OCI-LY1 (cell line): Measurements from ENCODE around the gene ITSN1.

Source experiments
- H2AFZ ChIP-seq: fragments of 200-600 bp; sonication (generic), shearing (Covaris generic); 2 replicates; pipeline ENCODE4 v1.6.0; 2014; ENCODE audit warnings: antibody characterized with exemption, mild to moderate bottlenecking, low read length
- H3F3A ChIP-seq: fragments of 200-600 bp; sonication (generic), shearing (Covaris generic); 2 replicates; pipeline ENCODE4 v1.6.0; 2014; ENCODE audit warnings: mild to moderate bottlenecking, antibody characterized with exemption, low read length, moderate library complexity; ENCODE audit not compliant: insufficient read depth
- H3K27ac ChIP-seq: fragments of 200-600 bp; sonication (generic); 2 replicates; pipeline ENCODE4 v1.5.1; 2014; ENCODE audit warnings: low read length, mixed run types, mild to moderate bottlenecking, low read depth; ENCODE audit not compliant: poor library complexity, severe bottlenecking
- H3K27me3 ChIP-seq: fragments of 200-600 bp; sonication (generic); 2 replicates; pipeline ENCODE4 v1.6.0; 2014; ENCODE audit warnings: antibody characterized with exemption, mild to moderate bottlenecking, low read length, moderate library complexity; ENCODE audit not compliant: insufficient read depth
- H3K36me3 ChIP-seq: fragments of 200-600 bp; sonication (generic); 2 replicates; pipeline ENCODE4 v1.6.1; 2014; ENCODE audit warnings: mild to moderate bottlenecking, antibody characterized with exemption, low read length, moderate library complexity, mixed read lengths; ENCODE audit not compliant: insufficient read depth
- H3K4me1 ChIP-seq: fragments of 200-600 bp; sonication (generic); 2 replicates; pipeline ENCODE4 v1.5.1; 2014; ENCODE audit warnings: mild to moderate bottlenecking, low read length, moderate library complexity; ENCODE audit not compliant: insufficient read depth, severe bottlenecking
- H3K4me2 ChIP-seq: fragments of 200-600 bp; sonication (generic), shearing (Covaris generic); 2 replicates; pipeline ENCODE4 v1.6.1; 2014; ENCODE audit warnings: low read length
- H3K4me3 ChIP-seq: fragments of 200-600 bp; sonication (generic); 2 replicates; pipeline ENCODE4 v1.5.1; 2014; ENCODE audit warnings: low read length, low read depth, mild to moderate bottlenecking, mixed read lengths; ENCODE audit not compliant: poor library complexity, severe bottlenecking
- H3K79me2 ChIP-seq: fragments of 200-600 bp; shearing (Covaris generic); 2 replicates; pipeline ENCODE4 v1.6.1; 2016; ENCODE audit warnings: mixed run types, low read length, mixed read lengths; ENCODE audit not compliant: insufficient read depth
- H3K9ac ChIP-seq: fragments of 200-600 bp; sonication (generic), shearing (Covaris generic); 2 replicates; pipeline ENCODE4 v1.6.1; 2014; ENCODE audit warnings: mild to moderate bottlenecking, low read length, mixed read lengths
- H3K9me2 ChIP-seq: fragments of 200-600 bp; sonication (generic), shearing (Covaris generic); 2 replicates; pipeline ENCODE4 v1.6.1; 2014; ENCODE audit warnings: low read depth, mild to moderate bottlenecking, low read length, mixed read lengths
- H3K9me3 ChIP-seq: fragments of 200-600 bp; shearing (Covaris generic); 2 replicates; pipeline ENCODE4 v1.6.1; 2014; ENCODE audit warnings: low read length, mixed read lengths
- H4K20me1 ChIP-seq: fragments of 200-600 bp; sonication (generic), shearing (Covaris generic); 2 replicates; pipeline ENCODE4 v1.6.0; 2016; ENCODE audit warnings: mild to moderate bottlenecking, low read length; ENCODE audit not compliant: insufficient read depth
- EZH2 ChIP-seq: fragments of 200-600 bp; sonication (generic), shearing (Covaris generic); IDR thresholded peaks from 2 replicates; pipeline ENCODE4 v1.8.0; 2017; ENCODE audit warnings: borderline replicate concordance, mixed run types, mild to moderate bottlenecking, antibody characterized with exemption, low read length, moderate library complexity, mixed read lengths
- TF ChIP-seq, protein P1 (sequence below): fragments of 200-600 bp; sonication (generic), shearing (Covaris generic); IDR thresholded peaks from 2 replicates; pipeline ENCODE4 v1.5.1; 2017; ENCODE audit warnings: mild to moderate bottlenecking, antibody characterized with exemption, low read length, moderate library complexity, mixed read lengths

ITSN1 gene

DNA sequence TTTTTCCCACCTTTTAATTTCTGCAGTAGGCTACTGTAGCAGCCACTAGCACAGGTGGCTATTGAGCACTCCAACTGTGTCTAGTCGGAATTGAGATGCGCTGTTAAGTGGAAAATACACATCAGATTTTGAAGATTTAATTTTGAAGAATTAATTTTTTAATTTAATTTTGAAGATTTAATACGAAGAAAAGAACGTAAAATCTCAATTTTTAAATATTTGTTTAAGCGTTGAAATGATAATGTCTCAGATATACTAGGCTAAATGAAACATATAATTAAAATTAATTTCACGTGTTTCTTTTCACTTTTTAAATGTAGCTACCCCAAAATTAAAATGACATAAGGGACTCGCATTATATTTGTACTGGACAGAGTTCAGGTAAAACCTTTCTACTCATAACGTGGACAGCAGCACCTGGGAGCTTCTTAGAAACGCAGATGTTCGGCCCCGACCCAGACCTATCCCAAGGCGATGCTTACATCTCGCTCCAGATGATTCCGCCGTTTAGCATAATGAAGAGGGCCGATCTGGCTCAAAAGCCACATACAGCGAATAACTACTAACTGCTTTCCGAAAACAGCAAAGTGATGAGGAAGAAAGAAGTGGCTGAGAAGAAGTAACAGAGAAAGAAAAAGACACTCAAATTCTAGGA, 1.5 kb upstream of the ITSN1 start:
- H2AFZ ChIP-seq, result no peak overlapping the region
- peak overlapping the region; percentile 20 for H3K27ac ChIP-seq
- peak overlapping the region; percentile 82 for H3K4me2 ChIP-seq
- no peaks in the 10 kb centered on the region for H3F3A ChIP-seq
- no peaks in the 10 kb centered on the region for H3K9me3 ChIP-seq
- TF ChIP-seq EZH2, result no peak
- TF ChIP-seq, protein P1, sequence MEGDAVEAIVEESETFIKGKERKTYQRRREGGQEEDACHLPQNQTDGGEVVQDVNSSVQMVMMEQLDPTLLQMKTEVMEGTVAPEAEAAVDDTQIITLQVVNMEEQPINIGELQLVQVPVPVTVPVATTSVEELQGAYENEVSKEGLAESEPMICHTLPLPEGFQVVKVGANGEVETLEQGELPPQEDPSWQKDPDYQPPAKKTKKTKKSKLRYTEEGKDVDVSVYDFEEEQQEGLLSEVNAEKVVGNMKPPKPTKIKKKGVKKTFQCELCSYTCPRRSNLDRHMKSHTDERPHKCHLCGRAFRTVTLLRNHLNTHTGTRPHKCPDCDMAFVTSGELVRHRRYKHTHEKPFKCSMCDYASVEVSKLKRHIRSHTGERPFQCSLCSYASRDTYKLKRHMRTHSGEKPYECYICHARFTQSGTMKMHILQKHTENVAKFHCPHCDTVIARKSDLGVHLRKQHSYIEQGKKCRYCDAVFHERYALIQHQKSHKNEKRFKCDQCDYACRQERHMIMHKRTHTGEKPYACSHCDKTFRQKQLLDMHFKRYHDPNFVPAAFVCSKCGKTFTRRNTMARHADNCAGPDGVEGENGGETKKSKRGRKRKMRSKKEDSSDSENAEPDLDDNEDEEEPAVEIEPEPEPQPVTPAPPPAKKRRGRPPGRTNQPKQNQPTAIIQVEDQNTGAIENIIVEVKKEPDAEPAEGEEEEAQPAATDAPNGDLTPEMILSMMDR, result no peak
- no peaks in the 10 kb centered on the region for H3K27me3 ChIP-seq
- H3K36me3 ChIP-seq, result no peaks in the 10 kb centered on the region
- peak overlapping the region; percentile 73 for H3K9ac ChIP-seq
- peaks cover 10% of the 10 kb centered on the region; the same call in 1 of the 2 replicates for H3K79me2 ChIP-seq
- H3K9me2 ChIP-seq, result no peaks in the 10 kb centered on the region
- H4K20me1 ChIP-seq, result no peaks in the 10 kb centered on the region
- peak overlapping the region; percentile 72 for H3K4me3 ChIP-seq
- H3K4me1 ChIP-seq, result peaks cover 13% of the 10 kb centered on the region

GRCh38 chr21:33641352-33642026, 812 bp upstream of the ITSN1 start, which contains the start of gene CRYZL1:
Gene CRYZL1 (minus strand): TSS chr21:33641741. CDS start chr21:33631551, 10,190 bp downstream.
- Histone ChIP-seq H3K9me3 (no peaks in the 10 kb centered on the region), H4K20me1 (no peaks in the 10 kb centered on the region), H3K79me2 (peaks cover 10% of the 10 kb centered on the region; the same call in 1 of the 2 replicates), H3K4me3 (peak within 1 kb of the TSS; percentile 72), H3K9ac (peak within 1 kb of the TSS; percentile 73), H3K9me2 (no peaks in the 10 kb centered on the region), H3K36me3 (no peaks in the 10 kb centered on the region), H2AFZ (peak within 1 kb of the TSS; percentile 84; the same call in 1 of the 2 replicates), H3K4me1 (peaks cover 13% of the 10 kb centered on the region), H3K4me2 (peak within 1 kb of the TSS; percentile 82), H3K27ac (peak within 1 kb of the TSS; percentile 68), H3F3A (no peaks in the 10 kb centered on the region), H3K27me3 (no peaks in the 10 kb centered on the region)
- TF ChIP-seq, protein P1, result no peak
- TF ChIP-seq EZH2, result no peak

GRCh38 chr21:33642896-33643657, 776 bp downstream of the ITSN1 start:
- peaks cover 13% of the 10 kb centered on the region for H3K4me1 ChIP-seq
- no peak overlapping the region for H2AFZ ChIP-seq

More at GRCh38 chr21:33642896-33643657, 776 bp downstream of the ITSN1 start:
- Histone ChIP-seq H3F3A (no peaks in the 10 kb centered on the region), H3K9me3 (no peaks in the 10 kb centered on the region), H3K36me3 (no peaks in the 10 kb centered on the region), H3K4me2 (peak overlapping the region; percentile 81), H4K20me1 (no peaks in the 10 kb centered on the region), H3K79me2 (peaks cover 10% of the 10 kb centered on the region; the same call in 1 of the 2 replicates), H3K4me3 (peak overlapping the region; percentile 72), H3K9me2 (no peaks in the 10 kb centered on the region), H3K27ac (no peak overlapping the region), H3K9ac (peak overlapping the region; percentile 54; the same call in 1 of the 2 replicates), H3K27me3 (no peaks in the 10 kb centered on the region)
- TF ChIP-seq, protein P1, result no peak
- TF ChIP-seq EZH2, result no peak
